ENCODE data around the gene CLDN1.

GRCh38 chr3:190314741-190315140 is 7.5 kb downstream of the CLDN1 start:
- TF ChIP-seq CTCF (IDR thresholded peaks at IDR 0.05; ENCODE audit: borderline replicate concordance, extremely low read depth, low read length, poor library complexity, severe bottlenecking) (no peak), EZH2 (IDR thresholded peaks at IDR 0.05; ENCODE audit: borderline replicate concordance, low read depth, low read length, severe bottlenecking) (no peak)
